AG08395 (cell line): ENCODE measurements around the gene ANKRD63.

Experiments
- DNase-seq: peaks from one replicate; pipeline ENCODE4 v3.0.0; 2012; ENCODE audit warnings: mixed read lengths, low spot score

The ANKRD63 gene

GRCh38 chr15:40242601-40243000, 40.3 kb downstream of the ANKRD63 start:
- DNase-seq = no peak

- no peak for DNase-seq
These were observed 40.7 kb downstream of the ANKRD63 start for GRCh38 chr15:40242213-40242599.

DNA sequence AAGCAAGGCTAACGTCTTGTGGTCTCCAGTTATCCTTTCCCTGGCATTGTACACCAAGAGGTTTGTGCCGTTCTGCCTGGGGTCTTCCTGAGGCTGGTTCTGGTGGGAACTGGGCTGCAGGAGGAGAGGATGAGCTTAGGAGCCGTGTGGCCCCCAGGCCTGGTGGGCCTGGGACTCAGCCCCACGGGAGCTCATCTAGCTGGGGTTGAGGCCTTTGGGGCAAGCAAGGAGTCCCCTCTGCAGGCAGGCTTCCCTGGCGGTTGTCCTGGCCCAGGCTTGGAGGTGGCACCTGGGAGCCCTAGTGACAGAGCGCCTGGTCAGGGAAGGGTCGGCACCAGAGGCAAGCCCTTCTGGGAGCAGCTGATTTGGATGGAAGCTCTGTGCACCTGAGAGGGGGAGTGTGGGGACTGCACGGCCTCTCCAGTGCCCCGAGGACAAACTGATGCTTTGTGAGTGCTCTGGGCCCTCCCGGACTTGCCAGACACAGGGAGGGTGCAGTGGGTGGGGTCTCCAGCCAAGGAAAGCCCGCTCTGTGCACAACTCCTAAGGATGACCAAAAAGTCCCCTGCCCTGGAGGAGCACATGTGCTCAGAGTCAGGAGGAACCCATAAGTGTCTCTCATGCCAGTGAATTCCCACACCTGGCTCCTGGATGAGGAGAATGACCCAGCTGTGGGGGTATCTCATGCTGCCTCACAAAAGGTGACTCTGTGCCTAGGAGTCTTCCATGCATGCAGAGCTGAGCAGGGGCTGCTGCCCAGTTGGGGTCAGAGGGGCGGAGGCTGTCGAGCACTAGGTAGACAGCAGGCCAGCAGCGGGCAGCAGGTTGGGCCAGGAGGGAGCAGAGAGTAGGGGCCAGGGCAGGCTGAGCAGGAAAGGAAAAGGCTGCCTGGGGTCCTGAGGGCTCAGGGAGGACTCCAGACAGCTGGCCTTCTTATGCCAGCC, 41.3 kb downstream of the ANKRD63 start:
- no peak for DNase-seq

- no peak for DNase-seq
These were observed 42.1 kb downstream of the ANKRD63 start for GRCh38 chr15:40240619-40241221.

DNA sequence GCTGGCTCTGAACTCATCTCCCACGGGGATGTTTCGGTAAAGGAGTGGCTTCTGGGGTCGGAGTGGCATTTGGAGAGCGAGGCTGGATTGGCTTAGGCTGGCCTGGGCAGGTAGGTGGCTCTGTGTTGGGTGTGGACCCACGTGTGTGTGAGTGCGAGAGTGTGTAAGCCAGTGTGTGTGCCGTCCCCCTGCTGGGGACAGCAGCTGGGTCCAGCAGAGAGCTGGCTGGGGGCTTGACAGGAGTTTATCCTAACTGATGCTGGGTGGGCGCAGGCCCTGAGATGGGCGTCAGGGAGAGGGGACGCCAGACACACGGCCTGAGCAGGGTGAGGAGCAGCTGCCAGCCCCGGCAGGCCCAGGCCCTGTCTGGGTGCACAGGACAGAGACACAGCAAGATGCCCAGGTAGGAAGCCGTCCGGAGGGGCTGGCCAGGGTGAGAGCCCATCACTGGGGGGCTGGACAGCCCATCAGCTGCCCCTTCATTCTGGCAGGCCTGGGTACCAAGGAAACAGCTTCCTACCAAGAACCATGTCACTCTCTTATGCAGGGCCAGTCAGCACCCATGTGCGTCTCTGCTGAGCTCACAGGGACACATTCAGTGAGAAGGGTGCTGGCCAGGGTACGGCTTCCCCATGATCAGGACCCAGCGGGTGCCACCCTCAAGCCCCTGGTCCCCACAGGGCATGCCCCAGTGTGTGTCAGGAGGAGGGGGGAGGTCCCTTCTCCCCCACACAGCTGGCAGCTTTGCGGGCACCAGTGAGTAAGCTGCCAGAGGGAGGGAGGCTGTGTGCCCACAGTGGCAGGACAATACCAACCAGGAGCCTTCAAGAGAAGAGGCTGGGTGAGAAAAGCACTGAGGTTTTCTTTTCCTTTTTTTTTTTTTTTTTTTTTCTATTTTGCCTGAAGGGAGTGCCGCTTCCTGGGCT, 42.9 kb downstream of the ANKRD63 start:
- DNase-seq = no peak

GRCh38 chr15:40239404-40239692, 43.5 kb downstream of the ANKRD63 start:
- DNase-seq = no peak

DNA sequence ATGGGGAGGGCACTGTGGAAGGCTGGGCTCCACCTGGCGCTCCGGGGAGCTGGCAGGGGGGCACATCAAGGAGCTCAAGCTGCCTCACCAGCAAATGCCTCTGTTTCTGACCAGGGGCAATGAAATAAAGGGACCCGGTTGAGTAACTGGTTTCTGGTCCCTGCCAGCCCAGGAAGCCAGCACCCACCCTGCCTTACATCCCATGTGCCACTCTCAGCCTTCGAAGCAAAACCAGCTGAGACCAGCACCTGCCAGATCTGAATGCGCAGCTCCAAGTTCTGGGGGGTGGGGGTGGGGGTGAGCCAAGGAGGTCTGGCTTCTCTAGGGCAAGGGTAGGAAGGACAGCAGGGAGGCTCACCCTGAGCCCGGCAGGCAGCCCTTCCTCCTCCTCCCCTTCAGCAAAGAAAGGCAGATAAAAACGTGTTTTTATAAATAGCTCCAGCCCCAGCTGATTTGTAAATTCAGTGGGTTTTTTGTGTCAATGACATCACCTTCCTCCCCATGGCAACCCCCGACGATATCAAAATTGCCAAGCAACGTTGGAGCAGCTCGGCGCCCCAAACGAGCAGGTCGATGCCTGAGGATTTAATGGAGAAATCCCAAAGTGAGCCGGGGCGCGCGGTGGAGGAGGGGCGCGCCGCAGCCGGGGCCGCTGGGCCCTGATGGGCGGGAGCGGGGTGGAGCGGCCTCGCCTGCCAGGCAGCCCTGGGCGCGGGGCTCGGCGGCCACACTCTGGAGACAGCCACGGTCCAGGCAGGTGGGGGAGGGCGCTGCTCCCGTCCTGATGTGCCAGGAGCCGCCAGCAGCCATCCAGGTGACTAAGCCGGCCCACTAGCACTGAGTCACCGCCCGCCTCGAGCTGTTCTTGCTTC, 44.1 kb downstream of the ANKRD63 start, which contains the start of gene PAK6:
Gene PAK6, plus strand, starts transcription at position 532 of the 872 bp plus-strand sequence. CDS start 25,723 bp downstream, outside the sequence.
- peak; percentile 72 for DNase-seq

- DNase-seq = no peak
These were observed 47.5 kb downstream of the ANKRD63 start for GRCh38 chr15:40235201-40235885.

- no peak for DNase-seq
These were observed 48.1 kb downstream of the ANKRD63 start for GRCh38 chr15:40234783-40235182.

GRCh38 chr15:40233727-40234577, 48.9 kb downstream of the ANKRD63 start:
- no peak for DNase-seq

GRCh38 chr15:40232625-40233070, 50.2 kb downstream of the ANKRD63 start:
- no peak for DNase-seq
